T-helper 2 cell treated with Interferon-gamma antibody and Interleukin-4, amounts not matched to agents 100 ng/mL and 5 ng/mL, for 36 hours (primary cell): ENCODE data around the gene PDCD4. TPM values are rescaled to one million over a fixed set of nuclear protein-coding genes. Genes with fewer than 3 reads are reported as not detected.

Experiments used
- intact Hi-C: fragments of 100-400 bp; cut with micrococcal nuclease; formaldehyde crosslinking; loops from one replicate; pipeline ENCODE4 v1.15.1; 2023
- total RNA-seq: library from RNA; stranded (reverse); gene quantifications from 2 replicates; pipeline ENCODE4 v1.2.3, GENCODE V29; 2022

PDCD4 gene
- total RNA-seq, 1 donor from 2014 or later, result 49.4 TPM

GRCh38 chr10:110860576-110861241 is 11.0 kb upstream of the PDCD4 start:
- intact Hi-C loops, result loop anchor here (1.0 to 10.0 kb wide), 4 partner anchors 12 to 786 kb away; partner anchors contain the start of gene SMNDC1

- intact Hi-C loops, result loop anchor here (10.0 kb wide), 3 partner anchors 507 to 787 kb away; partner anchors contain the start of gene SMNDC1
These were observed 10.3 kb upstream of the PDCD4 start for GRCh38 chr10:110861476-110861875.

GRCh38 chr10:110861930-110862649 is 9.6 kb upstream of the PDCD4 start:
- intact Hi-C loops, result loop anchor here (10.0 kb wide), 3 partner anchors 507 to 787 kb away; partner anchors contain the start of gene SMNDC1

GRCh38 chr10:110862961-110863360 is 8.8 kb upstream of the PDCD4 start:
- intact Hi-C loops, result loop anchor here (10.0 kb wide), 3 partner anchors 508 to 788 kb away; partner anchors contain the start of gene SMNDC1

- intact Hi-C loops, result loop anchor here (10.0 kb wide), 3 partner anchors 509 to 789 kb away; partner anchors contain the start of gene SMNDC1
These were observed 8.4 kb upstream of the PDCD4 start for GRCh38 chr10:110863361-110863760.

- intact Hi-C loops, result loop anchor here (1.0 to 10.0 kb wide), 5 partner anchors 8 to 789 kb away; partner anchors contain the start of gene SMNDC1
These were observed 7.8 kb upstream of the PDCD4 start for GRCh38 chr10:110863956-110864355.

GRCh38 chr10:110864662-110865140 is 7.0 kb upstream of the PDCD4 start:
- intact Hi-C loops, result loop anchor here (1.0 to 10.0 kb wide), 5 partner anchors 8 to 790 kb away; partner anchors contain the start of gene SMNDC1

GRCh38 chr10:110865186-110865808 is 6.4 kb upstream of the PDCD4 start:
- intact Hi-C loops, result loop anchor here (10.0 kb wide), 3 partner anchors 510 to 790 kb away; partner anchors contain the start of gene SMNDC1

- intact Hi-C loops, result loop anchor here (10.0 kb wide), 3 partner anchors 511 to 791 kb away; partner anchors contain the start of gene SMNDC1
These were observed 5.8 kb upstream of the PDCD4 start for GRCh38 chr10:110865809-110866482.

- intact Hi-C loops, result loop anchor here (10.0 kb wide), 3 partner anchors 512 to 792 kb away; partner anchors contain the start of gene SMNDC1
These were observed 4.5 kb upstream of the PDCD4 start for GRCh38 chr10:110867011-110867806.

- intact Hi-C loops, result loop anchor here (10.0 kb wide), 3 partner anchors 513 to 793 kb away; partner anchors contain the start of gene SMNDC1
These were observed 3.8 kb upstream of the PDCD4 start for GRCh38 chr10:110867807-110868465.

- intact Hi-C loops, result loop anchor here (10.0 kb wide), 3 partner anchors 514 to 794 kb away; partner anchors contain the start of gene SMNDC1
These were observed 2.7 kb upstream of the PDCD4 start for GRCh38 chr10:110868981-110869380.

- intact Hi-C loops, result loop anchor here (5.0 kb wide), 3 partner anchors 304 to 659 kb away; partner anchors contain the start of gene SMC3
These were observed 868 bp upstream of the PDCD4 start for GRCh38 chr10:110870823-110871297.

GRCh38 chr10:110872145-110872983 is 636 bp downstream of the PDCD4 start:
- intact Hi-C loops, result loop anchor here (1.0 to 5.0 kb wide), 10 partner anchors 8 to 660 kb away; partner anchors contain the start of genes BBIP1, SHOC2 and SMC3

GRCh38 chr10:110872984-110873923 is 1.5 kb downstream of the PDCD4 start:
- intact Hi-C loops, result loop anchor here (1.0 to 5.0 kb wide), 10 partner anchors 9 to 661 kb away; partner anchors contain the start of genes BBIP1, SHOC2 and SMC3

GRCh38 chr10:110873951-110874350 is 2.2 kb downstream of the PDCD4 start:
- intact Hi-C loops, result loop anchor here (1.0 to 5.0 kb wide), 5 partner anchors 9 to 662 kb away; partner anchors contain the start of gene SMC3
